HG03460 (cell line): ENCODE results near the gene MEX3A.
"Not testable (repeated sequence)": the region's sequence is repeated elsewhere in the genome, so short reads cannot be mapped to it uniquely, and the experiment has no call there.

Experiments
- ATAC-seq: cut with Tn5 transposase; IDR thresholded peaks from one replicate; pipeline ENCODE4 v1.9.1; 2021; ENCODE audit not compliant: unreplicated experiment

The MEX3A gene

GRCh38 chr1:156082309-156083091 lies at the start of gene MEX3A:
TSS of gene MEX3A (minus strand) at chr1:156082465. CDS start at chr1:156081998, 467 bp downstream.
- no peak for ATAC-seq

- ATAC-seq, result no peak
These were observed 48.3 kb upstream of the MEX3A start for GRCh38 chr1:156130578-156130942.

- no peak for ATAC-seq
These were observed 47.7 kb upstream of the MEX3A start for GRCh38 chr1:156129687-156130577.

GRCh38 chr1:156128654-156129597 lies 46.7 kb upstream of the MEX3A start:
- ATAC-seq, result no peak

GRCh38 chr1:156128308-156128653 lies 46.0 kb upstream of the MEX3A start:
- no peak for ATAC-seq

GRCh38 chr1:156126630-156127534 lies 44.6 kb upstream of the MEX3A start:
- ATAC-seq, result peak; percentile 50

- ATAC-seq, result peak; percentile 30
These were observed 43.9 kb upstream of the MEX3A start for GRCh38 chr1:156126043-156126629.

- ATAC-seq, result not testable (repeated sequence)
These were observed 43.3 kb upstream of the MEX3A start for GRCh38 chr1:156125544-156125943.

GRCh38 chr1:156124557-156125483 lies 42.6 kb upstream of the MEX3A start:
- ATAC-seq, result no peak

GRCh38 chr1:156123356-156124196 lies 41.3 kb upstream of the MEX3A start:
- no peak for ATAC-seq

GRCh38 chr1:156122519-156123355 lies 40.5 kb upstream of the MEX3A start:
- no peak for ATAC-seq

- ATAC-seq, result no peak
These were observed 39.8 kb upstream of the MEX3A start for GRCh38 chr1:156122086-156122485.

GRCh38 chr1:156121457-156121856 lies 39.2 kb upstream of the MEX3A start:
- ATAC-seq, result no peak

- not testable (repeated sequence) for ATAC-seq
These were observed 38.7 kb upstream of the MEX3A start for GRCh38 chr1:156121005-156121404.

GRCh38 chr1:156120318-156120717 lies 38.1 kb upstream of the MEX3A start:
- ATAC-seq, result no peak

GRCh38 chr1:156119503-156120209 lies 37.4 kb upstream of the MEX3A start:
- ATAC-seq, result no peak
